Caco-2 (cell line): ENCODE results near the gene SORCS2. TPM values are rescaled to one million over a fixed set of nuclear protein-coding genes. Genes with fewer than 3 reads are reported as not detected.

Experiments used
- BruUV-seq: library from RNA; stranded (reverse); fragments of 400-500 nt; replicated peaks from 2 replicates; lab custom pipeline; 2021; lab: Mats Ljungman, UMichigan
- CTCF ChIA-PET: fragments of 300-600 bp; sonication (Branson Sonifier 250); formaldehyde crosslinking; loops from one replicate; lab custom pipeline; 2022; ENCODE audit warnings: antibody characterized with exemption; lab: Charles Lee
- POLR2A ChIA-PET: fragments of 300-600 bp; sonication (Branson Sonifier 250); formaldehyde crosslinking; loops from one replicate; lab custom pipeline; 2022; ENCODE audit warnings: antibody characterized with exemption; lab: Charles Lee
- DNase-seq, 2 experiments: peaks; one replicate each; pipeline versions ENCODE4 v3.0.0 to v3.0.0-alpha.2; 2020 to 2022
- H3K27me3 ChIP-seq: replicated peaks from 2 replicates; pipeline ENCODE4 v1.6.0; 2011; ENCODE audit warnings: low read length; ENCODE audit not compliant: control insufficient read depth, insufficient read depth
- H3K36me3 ChIP-seq: 2 replicates; pipeline ENCODE4 v1.5.1; 2011; ENCODE audit warnings: low read length; ENCODE audit not compliant: control insufficient read depth, insufficient read depth
- H3K4me1 ChIP-seq: fragments of 250-450 bp; sonication (Bioruptor Pico); 2 replicates; pipeline ENCODE4 v1.5.1; 2020; ENCODE audit warnings: mild to moderate bottlenecking
- H3K4me3 ChIP-seq: 2 replicates; pipeline ENCODE4 v1.5.1; 2011; ENCODE audit warnings: low read depth, mild to moderate bottlenecking, control low read depth, low read length
- H3K9me3 ChIP-seq: fragments of 250-450 bp; sonication (Bioruptor Pico); 2 replicates; pipeline ENCODE4 v1.5.1; 2020; ENCODE audit warnings: mild to moderate bottlenecking, moderate library complexity
- H3K27ac Mint-ChIP-seq: one replicate; pipeline ENCODE4 v1.8.0; 2022; ENCODE audit warnings: mixed read lengths; ENCODE audit not compliant: unreplicated experiment
- H3K27me3 Mint-ChIP-seq: one replicate; pipeline ENCODE4 v1.8.0; 2022; ENCODE audit warnings: mixed read lengths; ENCODE audit not compliant: insufficient read depth, unreplicated experiment
- H3K36me3 Mint-ChIP-seq: one replicate; pipeline ENCODE4 v1.8.0; 2022; ENCODE audit warnings: mild to moderate bottlenecking, mixed read lengths; ENCODE audit not compliant: insufficient read depth, unreplicated experiment
- H3K4me1 Mint-ChIP-seq: one replicate; pipeline ENCODE4 v1.8.0; 2022; ENCODE audit warnings: low read depth, mixed read lengths; ENCODE audit not compliant: unreplicated experiment
- H3K4me3 Mint-ChIP-seq: one replicate; pipeline ENCODE4 v1.8.0; 2022; ENCODE audit warnings: mild to moderate bottlenecking, moderate library complexity, mixed read lengths; ENCODE audit not compliant: unreplicated experiment
- H3K9me3 Mint-ChIP-seq: one replicate; pipeline ENCODE4 v1.8.0; 2022; ENCODE audit warnings: mixed read lengths; ENCODE audit not compliant: unreplicated experiment
- intact Hi-C: fragments of 100-400 bp; cut with micrococcal nuclease; formaldehyde crosslinking; loops from one replicate; pipeline ENCODE4 v1.10.0; 2022; ENCODE audit not compliant: unreplicated experiment
- total RNA-seq: library from RNA; stranded (reverse); gene quantifications from 2 replicates; pipeline ENCODE4 v1.2.3, GENCODE V29; 2022
- TF ChIP-seq, protein P1 (sequence below), 2 experiments: fragments of 200-600 bp in 1 of 2; IDR thresholded peaks; 1 replicate in 1 of 2; 2 replicates in 1 of 2; pipeline versions ENCODE4 v1.5.1 to v1.8.0; 2011 to 2022; ENCODE audit warnings: antibody characterized with exemption in 1 of 2, control low read depth in 1 of 2, inconsistent platforms in 1 of 2, low read depth in 1 of 2, low read length in 1 of 2, mild to moderate bottlenecking in 1 of 2, moderate library complexity in 1 of 2; ENCODE audit not compliant: insufficient read depth in 1 of 2, severe bottlenecking in 1 of 2, unreplicated experiment in 1 of 2

SORCS2 gene
- total RNA-seq, 1 experiment from 2014 or later, result 1.6 TPM

- H3K4me1 ChIP-seq, result no peaks in the 10 kb centered on the region
- no peak for DNase-seq
- TF ChIP-seq, protein P1, sequence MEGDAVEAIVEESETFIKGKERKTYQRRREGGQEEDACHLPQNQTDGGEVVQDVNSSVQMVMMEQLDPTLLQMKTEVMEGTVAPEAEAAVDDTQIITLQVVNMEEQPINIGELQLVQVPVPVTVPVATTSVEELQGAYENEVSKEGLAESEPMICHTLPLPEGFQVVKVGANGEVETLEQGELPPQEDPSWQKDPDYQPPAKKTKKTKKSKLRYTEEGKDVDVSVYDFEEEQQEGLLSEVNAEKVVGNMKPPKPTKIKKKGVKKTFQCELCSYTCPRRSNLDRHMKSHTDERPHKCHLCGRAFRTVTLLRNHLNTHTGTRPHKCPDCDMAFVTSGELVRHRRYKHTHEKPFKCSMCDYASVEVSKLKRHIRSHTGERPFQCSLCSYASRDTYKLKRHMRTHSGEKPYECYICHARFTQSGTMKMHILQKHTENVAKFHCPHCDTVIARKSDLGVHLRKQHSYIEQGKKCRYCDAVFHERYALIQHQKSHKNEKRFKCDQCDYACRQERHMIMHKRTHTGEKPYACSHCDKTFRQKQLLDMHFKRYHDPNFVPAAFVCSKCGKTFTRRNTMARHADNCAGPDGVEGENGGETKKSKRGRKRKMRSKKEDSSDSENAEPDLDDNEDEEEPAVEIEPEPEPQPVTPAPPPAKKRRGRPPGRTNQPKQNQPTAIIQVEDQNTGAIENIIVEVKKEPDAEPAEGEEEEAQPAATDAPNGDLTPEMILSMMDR (IDR thresholded peaks at IDR 0.05; ENCODE audit: insufficient read depth in 1 of 2, low read depth in 1 of 2, low read length in 1 of 2, severe bottlenecking in 1 of 2, unreplicated experiment in 1 of 2), result no peak
- ChIA-PET POLR2A (no interaction called here), CTCF (interaction anchor here (0.5 to 0.6 kb wide), 2 partner anchors 16 to 269 kb away, joined by 3 to 11 read pairs; no protein-coding TSS in a partner anchor)
- no peaks in the 10 kb centered on the region for H3K27me3 Mint-ChIP-seq
- no peak overlapping the region for H3K4me3 ChIP-seq
- H3K4me3 Mint-ChIP-seq, result no peak overlapping the region
- H3K36me3 Mint-ChIP-seq, result no peaks in the 10 kb centered on the region
- H3K27ac Mint-ChIP-seq, result no peak overlapping the region
- no TSS peak for BruUV-seq
- H3K4me1 Mint-ChIP-seq, result no peaks in the 10 kb centered on the region
- H3K27me3 ChIP-seq, result no peaks in the 10 kb centered on the region
- H3K9me3 ChIP-seq, result no peaks in the 10 kb centered on the region
- no peaks in the 10 kb centered on the region for H3K36me3 ChIP-seq
- intact Hi-C loops, result no loop called here
- H3K9me3 Mint-ChIP-seq, result no peaks in the 10 kb centered on the region
Observed at GRCh38 chr4:7331682-7332000, 139.3 kb downstream of the SORCS2 start.

- TF ChIP-seq, protein P1 (IDR thresholded peaks at IDR 0.05; ENCODE audit: insufficient read depth in 1 of 2, low read depth in 1 of 2, low read length in 1 of 2, severe bottlenecking in 1 of 2, unreplicated experiment in 1 of 2), result no peak
- no peaks in the 10 kb centered on the region for H3K36me3 ChIP-seq
- no peaks in the 10 kb centered on the region for H3K27me3 ChIP-seq
- no peaks in the 10 kb centered on the region for H3K4me1 ChIP-seq
- no peak overlapping the region for H3K4me3 ChIP-seq
- H3K9me3 Mint-ChIP-seq, result peaks cover 5% of the 10 kb centered on the region
- intact Hi-C loops, result no loop called here
- no peak overlapping the region for H3K27ac Mint-ChIP-seq
- no peak for DNase-seq
- H3K4me3 Mint-ChIP-seq, result no peak overlapping the region
- POLR2A ChIA-PET, result no interaction called here
- BruUV-seq, result no TSS peak
- H3K9me3 ChIP-seq, result no peaks in the 10 kb centered on the region
- H3K27me3 Mint-ChIP-seq, result no peaks in the 10 kb centered on the region
- H3K36me3 Mint-ChIP-seq, result no peaks in the 10 kb centered on the region
- CTCF ChIA-PET, result interaction anchor here (0.6 kb wide), 1 partner anchor 15 kb away, joined by 11 read pairs; no protein-coding TSS in a partner anchor
- no peaks in the 10 kb centered on the region for H3K4me1 Mint-ChIP-seq
Observed at GRCh38 chr4:7332216-7333023, 140.1 kb downstream of the SORCS2 start.

GRCh38 chr4:7333024-7333780, 140.9 kb downstream of the SORCS2 start:
- H3K9me3 ChIP-seq, result no peaks in the 10 kb centered on the region
- ChIA-PET POLR2A (no interaction called here), CTCF (no interaction called here)
- no peak overlapping the region for H3K27ac Mint-ChIP-seq
- TF ChIP-seq, protein P1 (IDR thresholded peaks at IDR 0.05; ENCODE audit: insufficient read depth in 1 of 2, low read depth in 1 of 2, low read length in 1 of 2, severe bottlenecking in 1 of 2, unreplicated experiment in 1 of 2), result no peak
- no TSS peak for BruUV-seq
- no peak for DNase-seq
- H3K9me3 Mint-ChIP-seq, result peaks cover 13% of the 10 kb centered on the region
- H3K27me3 Mint-ChIP-seq, result no peaks in the 10 kb centered on the region
- H3K4me3 ChIP-seq, result no peak overlapping the region
- no peak overlapping the region for H3K4me3 Mint-ChIP-seq
- no peaks in the 10 kb centered on the region for H3K36me3 ChIP-seq
- no peaks in the 10 kb centered on the region for H3K4me1 Mint-ChIP-seq
- H3K36me3 Mint-ChIP-seq, result no peaks in the 10 kb centered on the region
- intact Hi-C loops, result no loop called here
- H3K27me3 ChIP-seq, result no peaks in the 10 kb centered on the region
- no peaks in the 10 kb centered on the region for H3K4me1 ChIP-seq
